ENCODE results near the gene KIF7. TPM values are rescaled to one million over a fixed set of nuclear protein-coding genes. Genes with fewer than 3 reads are reported as not detected.
A peak's percentile ranks its signal among the peaks of the same experiment; 100 is the strongest.

Gene KIF7
- total and polyA plus RNA-seq, 2 experiments from 2014 or later: 4.6 to 20.1 TPM

GRCh38 chr15:89630974-89631901 lies 24.0 kb downstream of the KIF7 start:
- ATAC-seq: no peak; the same call in 2 of the 3 replicates
- H3F3A ChIP-seq (replicated peaks; ENCODE audit: low read depth): peaks cover 3% of the 10 kb centered on the region; the same call in 1 of the 2 replicates
- peaks cover 39% of the 10 kb centered on the region for H3K27me3 Mint-ChIP-seq (ENCODE audit: insufficient read depth, low read depth, poor library complexity)
- peaks cover 96% of the 10 kb centered on the region for H3K36me3 Mint-ChIP-seq (ENCODE audit: low read depth)
- no peak overlapping the region for H3K27ac ChIP-seq (ENCODE audit: low read depth)
- H3K4me2 ChIP-seq: no peak overlapping the region
- H3K9me2 ChIP-seq (ENCODE audit: insufficient read depth): no peaks in the 10 kb centered on the region
- DNase-seq (ENCODE audit: low spot score): peak; percentile 22
- peaks cover 50% of the 10 kb centered on the region for H3K36me3 ChIP-seq (ENCODE audit: insufficient read depth)
- H3K4me1 ChIP-seq (ENCODE audit: insufficient read depth): no peaks in the 10 kb centered on the region
- H3K79me2 ChIP-seq (replicated peaks; ENCODE audit: insufficient read depth): 0 out of 2 replicates have a peak, but pooled peaks cover 4% of the 10 kb centered on the region
- no peak overlapping the region for H3K4me3 Mint-ChIP-seq
- no peaks in the 10 kb centered on the region for H3K27me3 ChIP-seq (ENCODE audit: insufficient read depth)
- H3K4me1 Mint-ChIP-seq: no peaks in the 10 kb centered on the region
- no peak overlapping the region for H2AFZ ChIP-seq
- H3K4me3 ChIP-seq: no peak overlapping the region
- peaks cover 9% of the 10 kb centered on the region for H4K20me1 ChIP-seq (replicated peaks; ENCODE audit: insufficient read depth)
- no peak for TF ChIP-seq ZNF331 (CRISPR knock-in tag; IDR thresholded peaks at IDR 0.05; ENCODE audit: low read depth)
- TF ChIP-seq EZH2 (IDR thresholded peaks at IDR 0.05; ENCODE audit: low read depth, unreplicated experiment): no peak
- TF ChIP-seq ETS1 (IDR thresholded peaks at IDR 0.05): no peak
- TF ChIP-seq EZH2phosphoT487 (IDR thresholded peaks at IDR 0.05; ENCODE audit: unreplicated experiment): no peak
- TF ChIP-seq CTCF (conservative IDR thresholded peaks at IDR 0.05; ENCODE audit: low read depth in 2 of 2): no peak
- TF ChIP-seq STAT1 (IDR thresholded peaks at IDR 0.05; ENCODE audit: unreplicated experiment): no peak
- TF ChIP-seq JUNB (IDR thresholded peaks at IDR 0.05; ENCODE audit: unreplicated experiment): no peak
- no peak for TF ChIP-seq POLR2AphosphoS5 (IDR thresholded peaks at IDR 0.05; ENCODE audit: low read depth)
- no peak for TF ChIP-seq ZNF462 (CRISPR knock-in tag; IDR thresholded peaks at IDR 0.05)
- no peak for TF ChIP-seq ZNF114 (CRISPR knock-in tag; IDR thresholded peaks at IDR 0.05)
- TF ChIP-seq REST (IDR thresholded peaks at IDR 0.05; ENCODE audit: unreplicated experiment): no peak
- no peak for TF ChIP-seq NANOG (IDR thresholded peaks at IDR 0.05; ENCODE audit: borderline replicate concordance)
- no peak for TF ChIP-seq CREB1 (CRISPR knock-in tag; IDR thresholded peaks at IDR 0.05; ENCODE audit: low read depth)
- H3K9me3 Mint-ChIP-seq: peaks cover 57% of the 10 kb centered on the region
- no peak overlapping the region for H3K27ac Mint-ChIP-seq

Data from GM23338 (cell line).